ENCODE data around the gene ENAM.
"Not testable (repeated sequence)": the region's sequence is repeated elsewhere in the genome, so short reads cannot be mapped to it uniquely, and the experiment has no call there.

Gene ENAM

GRCh38 chr4:70680934-70681333, 52.4 kb downstream of the ENAM start:
- DNase-seq (ENCODE audit: low spot score) = no peak

GRCh38 chr4:70681704-70682103, 53.2 kb downstream of the ENAM start:
- no peak for DNase-seq (ENCODE audit: low spot score)

- not testable (repeated sequence) for DNase-seq (ENCODE audit: low spot score)
Measured at GRCh38 chr4:70682142-70682541, 53.6 kb downstream of the ENAM start.

GRCh38 chr4:70687392-70687791, 58.8 kb downstream of the ENAM start:
- no peak for DNase-seq (ENCODE audit: low spot score)

- peak; percentile 97 for DNase-seq (ENCODE audit: low spot score)
Measured at GRCh38 chr4:70687821-70688794, 59.6 kb downstream of the ENAM start, which contains the start of gene UTP3. Gene UTP3, plus strand, starts transcription at chr4:70688532. Its CDS starts 146 bp downstream, at chr4:70688678.

- no peak for DNase-seq (ENCODE audit: low spot score)
Measured at GRCh38 chr4:70688795-70689231, 60.3 kb downstream of the ENAM start.

- DNase-seq (ENCODE audit: low spot score) = no peak
Measured at GRCh38 chr4:70691661-70692060, 63.1 kb downstream of the ENAM start.

- not testable (repeated sequence) for DNase-seq (ENCODE audit: low spot score)
Measured at GRCh38 chr4:70694633-70695032, 66.1 kb downstream of the ENAM start.
